Parathyroid adenoma (tissue), 2 donors: ENCODE data around the gene HELZ2.

ENCODE experiments used
- H2AFZ ChIP-seq: fragments of 300-600 bp; sonication (generic); one replicate; pipeline ENCODE4 v1.7.0; 2017; ENCODE audit warnings: antibody characterized with exemption, mild to moderate bottlenecking
- H3K27ac ChIP-seq: fragments of 300-600 bp; sonication (generic); one replicate; pipeline ENCODE4 v1.7.0; 2017
- H3K27me3 ChIP-seq: fragments of 300-600 bp; sonication (generic); one replicate; pipeline ENCODE4 v1.7.0; 2017; ENCODE audit warnings: low read length; ENCODE audit not compliant: control insufficient read depth, insufficient read depth
- H3K36me3 ChIP-seq: fragments of 300-600 bp; sonication (generic); one replicate; pipeline ENCODE4 v1.7.0; 2017; ENCODE audit warnings: low read length; ENCODE audit not compliant: control insufficient read depth, insufficient read depth
- H3K4me1 ChIP-seq: fragments of 300-600 bp; sonication (generic); one replicate; pipeline ENCODE4 v1.7.0; 2017; ENCODE audit warnings: control low read depth
- H3K4me2 ChIP-seq: fragments of 300-600 bp; sonication (generic); one replicate; pipeline ENCODE4 v1.7.0; 2017; ENCODE audit warnings: low read length
- H3K4me3 ChIP-seq: fragments of 300-600 bp; sonication (generic); one replicate; pipeline ENCODE4 v1.7.0; 2017; ENCODE audit warnings: low read depth, low read length
- H3K79me2 ChIP-seq: fragments of 300-600 bp; sonication (generic); one replicate; pipeline ENCODE4 v1.7.0; 2017; ENCODE audit warnings: control low read depth
- H3K9ac ChIP-seq: fragments of 300-600 bp; sonication (generic); one replicate; pipeline ENCODE4 v1.7.0; 2017; ENCODE audit warnings: mild to moderate bottlenecking
- H3K9me3 ChIP-seq: fragments of 300-600 bp; sonication (generic); one replicate; pipeline ENCODE4 v1.7.0; 2017; ENCODE audit warnings: low read length; ENCODE audit not compliant: control insufficient read depth
- TF ChIP-seq, protein P1 (sequence below): fragments of 300-600 bp; sonication (generic); IDR thresholded peaks from one replicate; pipeline ENCODE4 v1.7.0; 2017; ENCODE audit warnings: antibody characterized with exemption, mild to moderate bottlenecking
- donor health status: primary hyperparathyroidism.

Gene HELZ2

GRCh38 chr20:63525185-63525584, 48.9 kb downstream of the HELZ2 start:
- H3K9ac ChIP-seq = no peak overlapping the region
- no peaks in the 10 kb centered on the region for H3K27me3 ChIP-seq
- no peaks in the 10 kb centered on the region for H3K9me3 ChIP-seq
- no peak overlapping the region for H3K4me2 ChIP-seq
- H3K4me3 ChIP-seq = no peak overlapping the region
- H2AFZ ChIP-seq = no peak overlapping the region
- H3K4me1 ChIP-seq = peaks cover 8% of the 10 kb centered on the region
- no peak overlapping the region for H3K27ac ChIP-seq
- H3K79me2 ChIP-seq = no peaks in the 10 kb centered on the region
- TF ChIP-seq, protein P1, sequence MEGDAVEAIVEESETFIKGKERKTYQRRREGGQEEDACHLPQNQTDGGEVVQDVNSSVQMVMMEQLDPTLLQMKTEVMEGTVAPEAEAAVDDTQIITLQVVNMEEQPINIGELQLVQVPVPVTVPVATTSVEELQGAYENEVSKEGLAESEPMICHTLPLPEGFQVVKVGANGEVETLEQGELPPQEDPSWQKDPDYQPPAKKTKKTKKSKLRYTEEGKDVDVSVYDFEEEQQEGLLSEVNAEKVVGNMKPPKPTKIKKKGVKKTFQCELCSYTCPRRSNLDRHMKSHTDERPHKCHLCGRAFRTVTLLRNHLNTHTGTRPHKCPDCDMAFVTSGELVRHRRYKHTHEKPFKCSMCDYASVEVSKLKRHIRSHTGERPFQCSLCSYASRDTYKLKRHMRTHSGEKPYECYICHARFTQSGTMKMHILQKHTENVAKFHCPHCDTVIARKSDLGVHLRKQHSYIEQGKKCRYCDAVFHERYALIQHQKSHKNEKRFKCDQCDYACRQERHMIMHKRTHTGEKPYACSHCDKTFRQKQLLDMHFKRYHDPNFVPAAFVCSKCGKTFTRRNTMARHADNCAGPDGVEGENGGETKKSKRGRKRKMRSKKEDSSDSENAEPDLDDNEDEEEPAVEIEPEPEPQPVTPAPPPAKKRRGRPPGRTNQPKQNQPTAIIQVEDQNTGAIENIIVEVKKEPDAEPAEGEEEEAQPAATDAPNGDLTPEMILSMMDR = no peak
- no peaks in the 10 kb centered on the region for H3K36me3 ChIP-seq
